Measurements from ENCODE around the gene TRAK1. TPM values are rescaled to one million over a fixed set of nuclear protein-coding genes. Genes with fewer than 3 reads are reported as not detected.
A peak's percentile ranks its signal among the peaks of the same experiment; 100 is the strongest.

TRAK1 gene
- total RNA-seq, 1 donor from 2014 or later: 323 TPM

GRCh38 chr3:42184651-42185443 lies 93.7 kb downstream of the TRAK1 start:
- intact Hi-C loops (cut with micrococcal nuclease): no loop called here
- no peak for ATAC-seq

DNA sequence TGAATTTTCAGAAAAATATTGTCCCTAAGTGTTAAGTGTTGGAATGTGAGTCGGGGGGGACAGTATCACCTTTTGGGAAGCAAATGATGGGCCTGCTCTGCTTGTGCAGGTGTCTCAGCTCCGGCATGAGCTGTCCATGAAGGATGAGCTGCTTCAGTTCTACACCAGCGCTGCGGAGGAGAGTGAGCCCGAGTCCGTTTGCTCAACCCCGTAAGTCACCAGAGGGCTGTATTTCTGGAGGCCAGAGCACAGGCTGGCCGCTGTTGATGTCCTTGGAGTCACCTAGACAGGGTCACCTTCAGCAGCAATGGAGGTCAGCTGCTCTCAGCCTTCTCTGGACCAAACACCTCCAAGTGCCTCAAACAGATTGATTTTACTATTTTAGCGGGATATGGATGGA lies 96.8 kb downstream of the TRAK1 start:
- intact Hi-C loops (cut with micrococcal nuclease): no loop called here
- ATAC-seq (no peak), DNase-seq (no peak)

More at GRCh38 chr3:42184651-42185443, 93.7 kb downstream of the TRAK1 start:
- DNase-seq: no peak

GRCh38 chr3:42188376-42188775 lies 97.2 kb downstream of the TRAK1 start:
- DNase-seq (no peak), ATAC-seq (peak; percentile 67)
- intact Hi-C loops (cut with micrococcal nuclease): no loop called here

GRCh38 chr3:42189001-42189460 lies 97.9 kb downstream of the TRAK1 start:
- intact Hi-C loops (cut with micrococcal nuclease): no loop called here
- DNase-seq (peak; percentile 71), ATAC-seq (peak; percentile 86)

GRCh38 chr3:42189736-42190135 lies 98.6 kb downstream of the TRAK1 start:
- intact Hi-C loops (cut with micrococcal nuclease): loop anchor here (5.0 to 10.0 kb wide), 2 partner anchors 72 to 285 kb away; no protein-coding TSS in a partner anchor
- ATAC-seq (no peak), DNase-seq (no peak)

DNA sequence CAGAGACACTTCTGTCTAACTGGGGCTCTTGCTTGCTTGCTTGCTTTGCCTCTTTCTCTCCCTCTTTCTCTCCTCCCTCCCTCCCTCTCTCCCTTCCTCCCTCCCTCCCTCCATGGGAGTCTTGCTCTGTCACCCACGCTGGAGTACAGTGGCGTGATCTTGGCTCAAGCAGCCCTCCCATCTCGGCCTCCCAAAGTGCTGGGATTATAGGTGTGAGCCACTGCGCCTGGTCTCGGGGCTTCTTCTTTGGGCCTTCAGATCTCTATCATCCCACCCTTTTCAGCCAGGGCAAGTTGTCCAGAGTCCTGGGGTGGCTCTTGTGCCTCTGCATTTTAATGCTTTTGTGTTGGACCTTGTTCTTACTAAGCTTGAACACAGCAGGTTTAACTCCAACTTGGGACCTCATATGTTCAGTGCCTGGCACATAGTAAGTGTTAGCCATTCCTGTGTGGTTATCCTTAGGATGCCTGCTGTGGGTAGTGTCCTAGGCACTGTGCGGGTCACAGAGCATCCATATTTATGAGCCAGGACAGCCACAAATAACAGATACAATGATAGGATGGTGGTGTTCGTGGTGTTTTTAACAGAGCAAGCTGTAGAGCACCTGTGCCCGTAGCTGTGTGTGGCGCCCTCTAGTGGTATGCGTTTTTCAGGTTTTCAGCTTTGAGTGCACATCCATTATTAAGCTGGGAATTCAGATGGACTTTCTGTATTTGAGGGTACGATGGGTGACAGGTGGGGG lies 99.7 kb downstream of the TRAK1 start:
- ATAC-seq: peak; percentile 48
- no peak for DNase-seq
- intact Hi-C loops (cut with micrococcal nuclease): loop anchor here (5.0 to 10.0 kb wide), 2 partner anchors 74 to 286 kb away; no protein-coding TSS in a partner anchor

DNA sequence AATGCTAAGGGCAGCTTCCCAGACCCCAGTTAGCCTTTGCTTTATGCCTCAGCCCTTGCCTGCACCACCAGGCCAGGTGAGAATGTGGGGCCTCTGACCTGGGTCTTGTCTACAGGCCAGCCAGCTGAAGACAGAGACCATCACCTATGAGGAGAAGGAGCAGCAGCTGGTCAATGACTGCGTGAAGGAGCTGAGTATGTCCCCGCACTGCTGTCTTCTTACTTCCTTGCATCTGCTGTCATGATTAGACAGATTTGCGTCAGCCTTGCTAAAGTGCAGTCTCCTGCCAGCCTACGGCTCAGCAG lies 100.2 kb downstream of the TRAK1 start:
- intact Hi-C loops (cut with micrococcal nuclease): loop anchor here (5.0 to 10.0 kb wide), 2 partner anchors 74 to 287 kb away; no protein-coding TSS in a partner anchor
- DNase-seq: no peak
- ATAC-seq: no peak

DNA sequence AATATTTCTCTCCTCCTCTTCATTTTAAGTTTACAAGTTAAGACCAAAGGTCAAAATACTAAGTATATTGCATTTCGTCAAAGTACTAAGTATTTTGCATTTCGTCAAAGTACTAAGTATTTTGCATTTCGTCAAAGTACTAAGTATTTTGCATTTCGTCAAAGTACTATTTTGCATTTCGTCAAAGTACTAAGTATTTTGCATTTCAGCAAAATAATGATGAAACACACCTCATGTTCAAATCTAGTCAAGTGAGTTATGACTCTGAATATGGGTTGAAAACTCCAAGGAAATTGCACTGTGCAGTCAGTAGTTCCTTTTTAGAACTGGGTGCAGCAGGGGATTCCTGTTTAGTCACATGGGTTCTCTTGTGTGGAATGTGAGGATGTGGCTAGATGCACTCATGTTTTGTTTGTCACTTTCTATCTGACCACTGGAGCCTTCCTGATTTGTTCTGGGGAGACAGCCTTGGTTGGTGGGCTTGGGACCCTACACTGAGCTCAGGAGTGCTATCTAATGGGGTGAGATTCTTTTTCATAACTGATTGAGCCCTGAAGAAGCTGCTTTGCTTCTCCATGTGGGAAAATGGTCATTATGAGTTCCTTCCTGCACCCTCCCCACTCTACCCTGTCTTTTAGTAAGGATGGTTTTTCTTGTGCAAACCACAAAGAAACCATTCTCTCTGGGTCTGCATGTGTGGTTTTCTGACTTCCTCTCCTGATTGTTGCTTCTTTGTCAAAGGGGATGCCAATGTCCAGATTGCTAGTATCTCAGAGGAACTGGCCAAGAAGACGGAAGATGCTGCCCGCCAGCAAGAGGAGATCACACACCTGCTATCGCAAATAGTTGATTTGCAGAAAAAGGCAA lies 101.4 kb downstream of the TRAK1 start:
- no peak for ATAC-seq
- DNase-seq: no peak
- intact Hi-C loops (cut with micrococcal nuclease): loop anchor here (5.0 to 10.0 kb wide), 2 partner anchors 75 to 288 kb away; no protein-coding TSS in a partner anchor

- ATAC-seq (no peak), DNase-seq (no peak)
- intact Hi-C loops (cut with micrococcal nuclease): loop anchor here (5.0 to 10.0 kb wide), 2 partner anchors 78 to 290 kb away; no protein-coding TSS in a partner anchor
Observed at GRCh38 chr3:42194943-42195510, 103.9 kb downstream of the TRAK1 start.

- ATAC-seq (peak; percentile 28), DNase-seq (no peak)
- intact Hi-C loops (cut with micrococcal nuclease): loop anchor here (10.0 kb wide), 1 partner anchor 291 kb away; no protein-coding TSS in a partner anchor
Observed at GRCh38 chr3:42195879-42196330, 104.7 kb downstream of the TRAK1 start.

DNA sequence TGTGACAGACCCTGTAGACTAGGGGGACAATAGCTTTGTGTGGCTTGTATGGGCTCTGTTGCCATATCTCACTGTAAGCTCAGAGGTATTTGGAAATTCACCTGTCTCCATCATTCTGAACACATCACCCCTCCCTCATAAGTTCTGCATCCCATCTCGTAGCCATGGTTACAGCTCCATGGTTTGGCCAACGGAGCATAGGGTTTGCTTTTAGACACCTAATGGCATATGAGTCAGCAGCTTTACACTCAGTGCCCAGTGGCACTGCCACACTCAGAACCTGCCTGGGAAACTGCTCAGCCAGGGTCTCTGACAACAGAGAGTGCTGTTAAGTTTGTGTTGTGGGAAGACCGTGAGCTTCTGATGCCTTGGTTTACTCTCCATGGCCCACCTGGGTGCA lies 107.6 kb downstream of the TRAK1 start:
- ATAC-seq (no peak), DNase-seq (no peak)
- intact Hi-C loops (cut with micrococcal nuclease): loop anchor here (10.0 kb wide), 1 partner anchor 294 kb away; no protein-coding TSS in a partner anchor

DNA sequence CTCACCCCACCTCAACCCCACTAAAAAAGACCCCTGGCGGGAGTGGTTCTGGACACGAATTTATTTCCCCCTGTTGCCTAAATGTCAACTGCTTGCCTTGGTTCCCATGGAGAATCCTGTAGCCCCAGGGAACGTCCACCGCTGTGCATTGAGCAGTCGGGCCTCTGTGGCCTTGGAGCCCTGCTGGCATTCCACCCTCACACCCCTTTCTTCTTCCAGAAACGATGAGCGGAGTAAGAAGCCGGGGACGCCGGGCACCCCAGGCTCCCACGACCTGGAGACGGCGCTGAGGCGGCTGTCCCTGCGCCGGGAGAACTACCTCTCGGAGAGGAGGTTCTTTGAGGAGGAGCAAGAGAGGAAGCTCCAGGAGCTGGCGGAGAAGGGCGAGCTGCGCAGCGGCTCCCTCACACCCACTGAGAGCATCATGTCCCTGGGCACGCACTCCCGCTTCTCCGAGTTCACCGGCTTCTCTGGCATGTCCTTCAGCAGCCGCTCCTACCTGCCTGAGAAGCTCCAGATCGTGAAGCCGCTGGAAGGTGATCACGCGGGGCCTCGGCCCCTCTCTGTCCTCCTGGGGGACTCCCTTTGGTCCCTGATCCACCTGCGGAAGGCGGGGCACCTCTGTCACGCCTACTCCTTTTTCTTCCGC lies 111.2 kb downstream of the TRAK1 start:
- DNase-seq: no peak
- intact Hi-C loops (cut with micrococcal nuclease): no loop called here
- ATAC-seq: no peak

DNA sequence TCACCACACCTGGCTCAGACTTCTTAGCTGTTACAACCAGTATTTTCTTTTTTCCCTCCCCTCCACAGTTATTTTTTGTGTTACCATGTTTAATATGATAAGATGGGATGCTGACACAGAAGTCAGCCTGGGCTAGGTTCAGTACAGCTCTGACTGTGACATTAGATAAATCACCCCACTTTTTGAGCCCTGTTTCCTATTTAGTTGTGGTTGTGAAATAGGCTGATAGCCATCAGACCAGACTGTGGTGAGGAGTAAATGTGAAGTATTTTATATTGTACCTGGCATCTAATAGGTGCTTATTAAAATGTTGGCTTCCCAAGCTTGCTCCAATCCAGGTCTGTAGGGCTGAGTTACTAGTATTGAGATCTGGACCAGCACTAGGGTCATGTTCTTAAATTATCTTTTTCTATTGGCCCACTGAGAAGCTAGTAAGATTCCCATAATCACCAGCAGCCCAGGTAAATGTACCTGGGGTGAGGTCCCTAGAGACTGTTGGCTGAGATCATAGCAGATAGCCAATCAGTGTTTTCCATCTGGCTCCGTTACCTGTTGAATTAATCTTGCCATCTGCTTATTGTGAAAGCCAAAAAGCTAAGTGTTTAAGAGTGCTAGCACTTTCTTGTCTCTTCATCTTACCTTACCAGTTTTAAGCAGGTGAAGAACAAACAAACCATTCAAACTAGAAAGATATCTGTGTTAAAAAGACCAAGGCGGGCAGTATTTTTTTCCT lies 113.9 kb downstream of the TRAK1 start:
- ATAC-seq (no peak), DNase-seq (no peak)
- intact Hi-C loops (cut with micrococcal nuclease): no loop called here

DNA sequence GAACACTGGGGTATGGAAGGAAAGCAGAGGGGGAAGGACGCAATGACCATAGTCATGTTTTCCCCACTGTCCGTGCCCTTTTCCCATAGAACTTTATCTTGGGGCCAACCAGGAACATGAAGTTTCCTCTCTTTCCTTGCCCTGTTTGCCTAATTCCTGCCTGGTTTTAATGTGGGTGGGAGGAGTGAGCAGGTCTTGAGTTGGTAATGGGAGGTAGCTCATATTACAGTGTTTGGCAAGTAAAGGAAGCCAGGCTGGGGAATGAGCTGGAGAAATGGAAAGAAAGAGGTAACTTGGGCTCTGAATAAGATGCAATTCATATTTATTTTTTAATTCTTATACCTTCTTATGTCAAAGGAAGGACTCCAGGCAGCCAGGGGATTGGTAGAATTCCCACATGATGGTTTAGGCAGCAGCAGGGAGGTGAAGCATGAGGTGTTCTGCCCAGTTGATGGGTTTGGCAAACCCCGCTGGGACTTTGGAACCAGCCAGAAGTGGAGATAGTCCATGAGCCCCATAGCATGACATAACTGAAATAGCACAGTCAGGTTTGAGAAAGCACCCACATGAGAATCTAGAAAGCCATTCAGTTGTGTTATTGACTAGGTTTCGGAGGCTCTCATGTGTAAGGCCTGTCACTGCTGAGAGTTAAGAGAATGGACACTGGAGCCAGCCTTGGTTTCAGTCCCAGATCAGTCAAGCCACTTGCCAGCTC lies 114.8 kb downstream of the TRAK1 start:
- DNase-seq (no peak), ATAC-seq (peak; percentile 59)
- intact Hi-C loops (cut with micrococcal nuclease): no loop called here

DNA sequence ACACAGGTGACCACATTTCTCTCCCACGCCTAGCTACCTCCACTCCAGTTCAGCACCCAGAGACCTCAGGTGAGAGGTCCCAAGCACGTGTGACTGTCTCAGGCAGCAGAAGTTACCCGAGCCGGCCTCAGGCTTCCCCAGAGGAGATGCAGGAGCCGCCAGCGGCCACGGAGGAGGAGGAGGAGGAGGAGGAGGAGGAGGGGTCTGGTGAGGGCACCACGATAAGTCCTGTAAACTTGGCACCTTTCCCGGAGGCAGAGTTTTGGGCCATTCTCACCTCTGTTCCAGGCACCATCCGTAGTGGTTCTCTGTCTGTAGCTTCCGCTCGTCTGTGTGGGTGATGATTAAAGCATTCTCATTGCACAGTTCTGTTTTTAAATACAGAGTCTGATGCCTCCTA lies 118.8 kb downstream of the TRAK1 start:
- no peak for DNase-seq
- ATAC-seq: peak; percentile 69
- intact Hi-C loops (cut with micrococcal nuclease): no loop called here

DNA sequence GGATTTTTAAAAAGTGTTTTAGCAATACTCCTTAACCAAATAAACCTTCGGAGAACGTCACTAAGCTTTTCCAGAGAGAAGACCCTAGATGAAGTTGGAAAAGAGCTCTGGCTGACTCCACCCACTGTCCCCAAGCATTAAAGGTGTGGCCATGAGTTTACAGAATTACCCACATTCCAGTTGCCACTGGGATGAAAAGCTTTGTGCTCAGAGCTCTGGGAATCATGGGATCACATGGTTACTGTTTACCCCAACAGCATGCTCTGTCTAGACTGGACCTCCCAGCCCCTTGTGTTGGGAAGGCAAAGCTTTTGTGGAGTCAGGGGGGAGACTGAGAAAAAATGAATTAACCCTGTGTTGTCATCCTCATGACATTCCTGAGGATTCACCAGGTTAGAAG lies 119.6 kb downstream of the TRAK1 start:
- DNase-seq (no peak), ATAC-seq (no peak)
- intact Hi-C loops (cut with micrococcal nuclease): no loop called here

- intact Hi-C loops (cut with micrococcal nuclease): no loop called here
- ATAC-seq: no peak
- DNase-seq: no peak
Observed at GRCh38 chr3:42213417-42213816, 122.3 kb downstream of the TRAK1 start.
